ENCODE measurements around the gene IQGAP1.
"Not testable (repeated sequence)": the region's sequence is repeated elsewhere in the genome, so short reads cannot be mapped to it uniquely, and the experiment has no call there.

Gene IQGAP1, protein sequence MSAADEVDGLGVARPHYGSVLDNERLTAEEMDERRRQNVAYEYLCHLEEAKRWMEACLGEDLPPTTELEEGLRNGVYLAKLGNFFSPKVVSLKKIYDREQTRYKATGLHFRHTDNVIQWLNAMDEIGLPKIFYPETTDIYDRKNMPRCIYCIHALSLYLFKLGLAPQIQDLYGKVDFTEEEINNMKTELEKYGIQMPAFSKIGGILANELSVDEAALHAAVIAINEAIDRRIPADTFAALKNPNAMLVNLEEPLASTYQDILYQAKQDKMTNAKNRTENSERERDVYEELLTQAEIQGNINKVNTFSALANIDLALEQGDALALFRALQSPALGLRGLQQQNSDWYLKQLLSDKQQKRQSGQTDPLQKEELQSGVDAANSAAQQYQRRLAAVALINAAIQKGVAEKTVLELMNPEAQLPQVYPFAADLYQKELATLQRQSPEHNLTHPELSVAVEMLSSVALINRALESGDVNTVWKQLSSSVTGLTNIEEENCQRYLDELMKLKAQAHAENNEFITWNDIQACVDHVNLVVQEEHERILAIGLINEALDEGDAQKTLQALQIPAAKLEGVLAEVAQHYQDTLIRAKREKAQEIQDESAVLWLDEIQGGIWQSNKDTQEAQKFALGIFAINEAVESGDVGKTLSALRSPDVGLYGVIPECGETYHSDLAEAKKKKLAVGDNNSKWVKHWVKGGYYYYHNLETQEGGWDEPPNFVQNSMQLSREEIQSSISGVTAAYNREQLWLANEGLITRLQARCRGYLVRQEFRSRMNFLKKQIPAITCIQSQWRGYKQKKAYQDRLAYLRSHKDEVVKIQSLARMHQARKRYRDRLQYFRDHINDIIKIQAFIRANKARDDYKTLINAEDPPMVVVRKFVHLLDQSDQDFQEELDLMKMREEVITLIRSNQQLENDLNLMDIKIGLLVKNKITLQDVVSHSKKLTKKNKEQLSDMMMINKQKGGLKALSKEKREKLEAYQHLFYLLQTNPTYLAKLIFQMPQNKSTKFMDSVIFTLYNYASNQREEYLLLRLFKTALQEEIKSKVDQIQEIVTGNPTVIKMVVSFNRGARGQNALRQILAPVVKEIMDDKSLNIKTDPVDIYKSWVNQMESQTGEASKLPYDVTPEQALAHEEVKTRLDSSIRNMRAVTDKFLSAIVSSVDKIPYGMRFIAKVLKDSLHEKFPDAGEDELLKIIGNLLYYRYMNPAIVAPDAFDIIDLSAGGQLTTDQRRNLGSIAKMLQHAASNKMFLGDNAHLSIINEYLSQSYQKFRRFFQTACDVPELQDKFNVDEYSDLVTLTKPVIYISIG (N-terminal part only)

DNA sequence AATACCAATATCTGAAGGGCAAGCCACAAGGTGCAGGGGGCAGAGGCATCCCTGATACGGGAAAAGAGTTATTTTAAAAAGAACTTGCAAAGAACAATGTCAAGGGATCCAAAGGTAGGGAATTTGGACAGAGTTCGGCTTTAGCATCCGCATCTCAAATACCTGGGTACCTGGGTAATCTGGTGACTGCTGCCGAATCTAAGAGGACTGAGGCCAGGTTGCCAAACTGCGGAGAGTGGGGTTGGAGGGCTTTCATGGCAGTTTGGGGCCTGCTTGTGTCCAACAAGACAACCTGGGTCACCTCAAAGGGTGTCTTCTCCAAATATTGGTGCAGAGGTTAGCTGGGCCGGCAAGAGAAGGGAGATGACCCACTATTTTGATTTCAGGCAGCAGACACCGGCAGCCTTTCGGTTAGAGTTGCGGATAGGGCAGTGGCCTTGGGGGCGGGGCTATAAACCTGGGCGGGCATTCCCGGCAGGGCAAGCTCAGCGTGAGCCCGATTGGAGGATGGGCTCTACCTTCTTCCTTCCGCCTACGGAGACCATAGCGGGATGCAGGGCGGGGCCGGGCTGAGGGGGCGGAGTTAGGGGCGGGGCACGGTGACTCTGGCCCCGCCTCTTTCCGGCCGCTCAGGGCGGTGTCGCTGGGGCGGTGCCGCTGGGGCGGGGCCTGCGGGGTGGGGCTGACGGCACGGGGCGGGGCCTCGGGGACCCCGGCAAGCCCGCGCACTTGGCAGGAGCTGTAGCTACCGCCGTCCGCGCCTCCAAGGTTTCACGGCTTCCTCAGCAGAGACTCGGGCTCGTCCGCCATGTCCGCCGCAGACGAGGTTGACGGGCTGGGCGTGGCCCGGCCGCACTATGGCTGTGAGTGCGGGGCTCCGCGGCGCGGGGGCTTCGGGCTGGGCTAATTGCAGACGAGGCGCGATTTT lies at the start of gene IQGAP1:
Gene IQGAP1, plus strand, starts transcription at position 709 of the 928 bp plus-strand sequence. Its CDS starts 100 bp downstream, at position 809.
- peak; percentile 90 to 92 for DNase-seq (ENCODE audit: low read depth in 2 of 2, low spot score in 1 of 2)

DNA sequence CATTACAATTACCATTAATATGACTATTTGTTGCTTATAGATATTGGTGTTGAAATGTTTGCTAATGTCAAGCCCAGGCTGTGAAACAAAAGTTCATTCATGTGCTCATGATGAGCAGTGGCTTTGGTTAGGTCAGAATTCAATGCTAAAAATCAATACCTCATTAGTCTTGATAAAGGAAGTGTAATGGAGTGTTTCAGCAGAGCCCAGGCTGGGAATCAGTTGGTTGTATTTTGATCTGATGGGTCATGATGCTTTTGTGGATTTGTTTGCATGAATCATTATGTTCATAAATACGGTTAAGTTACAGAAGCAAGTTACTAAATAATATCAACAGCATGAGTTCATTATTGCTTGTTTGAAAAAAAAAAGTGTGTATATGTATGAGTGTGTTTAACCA lies 49.5 kb upstream of the IQGAP1 start:
- no peak for DNase-seq (ENCODE audit: low read depth in 2 of 2, low spot score in 1 of 2)

DNA sequence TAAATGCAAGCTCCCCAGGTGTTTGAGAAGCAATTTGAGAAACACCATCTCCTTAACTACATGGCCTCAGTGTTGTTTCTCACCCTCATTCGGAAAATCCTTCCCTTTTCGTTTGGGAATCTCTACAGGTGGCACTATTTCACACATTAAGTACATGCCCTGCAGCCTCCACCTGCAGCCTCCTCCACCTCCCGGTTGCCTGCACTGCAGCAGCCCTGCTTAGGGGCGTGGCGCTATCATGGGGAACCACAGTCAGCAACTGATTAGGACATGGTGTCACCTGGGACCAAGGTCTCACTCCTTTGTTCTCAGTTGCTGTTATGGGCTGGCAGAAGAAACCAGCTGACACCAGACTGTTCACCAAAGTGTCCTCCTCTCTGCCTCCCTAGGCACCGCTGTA lies 47.7 kb upstream of the IQGAP1 start:
- DNase-seq (ENCODE audit: low read depth in 2 of 2, low spot score in 1 of 2) = no peak

DNA sequence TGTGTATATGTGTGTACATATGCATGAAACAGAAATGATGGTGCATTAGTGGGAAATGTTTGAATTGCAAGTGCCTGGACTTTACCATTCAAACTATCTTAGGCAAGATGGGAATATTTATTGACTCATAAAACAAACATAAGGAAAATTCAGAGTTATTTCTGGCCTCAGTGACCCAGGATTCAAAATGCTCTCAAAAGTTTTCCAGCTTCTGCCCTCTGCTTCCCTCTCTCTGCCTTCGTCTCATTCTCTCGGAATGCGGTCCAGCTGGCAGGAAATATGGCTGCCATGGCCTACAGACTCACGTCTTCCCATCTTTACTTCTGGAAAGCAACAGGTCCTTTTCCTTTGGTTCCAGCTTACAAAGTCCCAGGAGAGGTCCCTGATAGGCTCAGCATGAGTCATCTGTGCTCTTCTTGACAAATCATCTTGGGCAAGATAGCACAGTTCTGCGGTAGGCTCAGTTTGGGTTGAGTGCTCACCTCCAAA lies 44.7 kb upstream of the IQGAP1 start:
- no peak for DNase-seq (ENCODE audit: low read depth in 2 of 2, low spot score in 1 of 2)

DNA sequence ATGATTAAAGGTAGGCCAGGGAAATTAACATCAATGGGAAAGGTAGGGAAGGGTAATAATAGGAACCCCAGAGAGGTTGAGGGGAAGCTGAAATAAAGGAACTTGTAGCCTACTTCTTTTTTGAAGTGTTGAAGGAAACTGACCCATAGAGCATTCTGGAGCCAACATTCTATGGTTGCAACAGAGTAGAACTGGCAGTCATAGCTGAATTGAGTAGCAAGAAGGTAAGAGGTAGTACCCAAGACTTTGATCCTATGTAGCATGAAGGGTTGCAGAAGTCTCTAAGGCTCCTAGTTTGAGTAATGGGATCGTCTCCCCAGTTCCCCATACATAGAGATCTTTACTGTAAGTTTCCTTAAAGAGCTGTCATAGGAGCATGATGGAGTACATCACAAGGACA lies 43.4 kb upstream of the IQGAP1 start:
- no peak for DNase-seq (ENCODE audit: low read depth in 2 of 2, low spot score in 1 of 2)

DNA sequence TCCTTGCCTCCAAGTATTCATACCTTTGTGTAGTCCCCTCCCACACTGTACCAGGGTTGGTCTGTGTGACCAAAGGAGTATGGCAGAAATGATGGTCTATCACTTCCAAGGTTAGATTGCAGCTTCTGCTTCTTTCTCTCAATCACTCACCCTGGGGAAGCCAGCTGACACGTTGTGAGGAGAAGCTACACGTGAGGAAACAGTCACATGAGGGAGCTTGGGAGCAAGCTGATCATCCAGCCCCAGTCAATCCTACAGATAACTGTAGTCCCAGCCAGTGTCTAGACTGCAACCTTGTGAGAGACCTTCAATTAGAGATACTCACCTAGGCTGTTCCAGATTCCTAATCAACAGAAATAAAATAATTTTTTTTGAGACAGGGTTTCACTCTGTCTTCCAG lies 42.2 kb upstream of the IQGAP1 start:
- no peak for DNase-seq (ENCODE audit: low read depth in 2 of 2, low spot score in 1 of 2)

DNA sequence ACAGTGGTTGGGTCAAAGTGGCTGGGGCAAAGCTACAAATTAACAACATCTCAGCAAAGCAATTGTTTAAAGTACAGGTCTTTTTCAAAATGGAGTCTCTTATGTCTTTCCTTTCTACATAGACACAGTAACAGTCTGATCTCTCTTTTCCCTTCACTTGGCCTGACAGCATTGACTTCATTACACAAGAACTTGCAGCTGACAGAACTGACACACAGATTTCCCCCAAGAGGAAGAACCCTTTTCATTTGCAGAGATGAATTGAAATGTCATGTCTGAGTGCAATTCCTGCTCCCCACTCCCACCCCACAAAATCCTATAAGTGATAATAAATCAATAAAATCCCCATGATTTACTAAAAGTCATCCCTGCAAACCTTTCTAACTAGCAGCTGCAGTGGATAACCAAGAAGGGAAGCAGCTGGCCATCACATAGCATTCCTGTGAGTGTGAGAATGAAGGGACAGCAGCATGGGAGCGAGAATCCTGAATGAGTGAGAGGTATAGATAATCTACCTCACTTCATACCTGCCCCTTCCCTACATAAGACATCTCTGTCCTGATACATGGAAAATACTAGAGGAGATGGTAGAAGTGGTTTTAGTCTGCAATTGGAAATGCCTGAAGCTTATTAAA lies 40.5 kb upstream of the IQGAP1 start:
- not testable (repeated sequence) for DNase-seq (ENCODE audit: low read depth in 2 of 2, low spot score in 1 of 2)

DNA sequence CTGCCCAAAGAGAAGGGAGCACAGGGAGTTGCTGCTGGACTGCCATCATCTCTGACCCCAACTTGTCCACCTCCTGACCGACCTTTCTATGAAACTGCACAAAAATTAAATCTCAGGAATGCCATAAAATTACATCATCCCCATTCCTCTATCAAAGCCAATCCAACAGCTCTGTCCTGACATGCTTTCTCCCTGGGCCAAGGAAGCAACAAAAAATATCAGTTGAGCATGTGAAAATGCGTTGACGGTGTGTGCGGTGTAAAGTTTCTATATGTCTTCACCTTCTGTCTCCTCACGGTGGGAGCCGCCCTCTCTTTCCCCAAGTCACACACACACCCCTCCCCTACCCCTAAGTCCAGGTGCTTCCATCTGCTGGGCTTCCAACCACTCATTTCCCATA lies 39.6 kb upstream of the IQGAP1 start:
- DNase-seq (ENCODE audit: low read depth in 2 of 2, low spot score in 1 of 2) = no peak

DNA sequence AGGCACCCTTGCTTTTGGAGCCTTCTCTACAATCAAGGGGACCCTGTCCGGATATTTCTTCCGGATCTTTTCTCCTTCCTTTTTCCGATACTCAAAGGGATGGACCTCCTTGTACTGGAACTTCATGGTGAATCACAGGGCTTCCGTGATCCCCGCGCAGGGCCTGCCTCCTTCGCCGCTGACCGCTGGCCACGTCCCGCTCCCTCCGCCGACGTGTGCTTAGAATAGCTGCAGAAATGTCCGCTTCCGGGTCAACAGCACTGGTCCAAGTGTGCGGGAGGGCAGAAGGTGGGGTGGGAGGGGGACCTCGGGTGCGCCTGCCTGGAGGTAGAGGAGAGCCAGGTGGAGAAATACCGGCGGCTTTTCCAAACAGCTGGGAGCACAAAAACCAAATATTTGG lies 39.0 kb upstream of the IQGAP1 start:
- DNase-seq (ENCODE audit: low read depth in 2 of 2, low spot score in 1 of 2) = no peak

DNA sequence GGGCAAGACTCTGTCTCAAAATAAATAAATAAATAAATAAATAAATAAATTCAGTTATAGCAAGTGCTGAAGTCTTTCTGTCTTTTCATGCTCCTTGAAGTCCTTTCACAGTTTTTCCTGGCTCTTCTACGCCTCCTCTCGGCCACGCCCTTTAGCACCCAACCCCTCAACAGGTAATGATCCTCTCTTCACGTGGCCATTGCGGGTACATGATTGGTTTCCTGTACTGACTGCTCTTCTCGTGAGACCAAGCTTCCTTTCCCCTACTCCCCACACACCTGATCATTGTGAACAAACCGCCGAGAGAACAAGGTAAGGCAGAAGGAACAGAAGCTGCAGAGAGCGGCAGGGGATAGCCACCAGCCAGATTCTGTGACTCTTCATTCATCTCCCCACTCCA lies 38.2 kb upstream of the IQGAP1 start:
- no peak for DNase-seq (ENCODE audit: low read depth in 2 of 2, low spot score in 1 of 2)

DNA sequence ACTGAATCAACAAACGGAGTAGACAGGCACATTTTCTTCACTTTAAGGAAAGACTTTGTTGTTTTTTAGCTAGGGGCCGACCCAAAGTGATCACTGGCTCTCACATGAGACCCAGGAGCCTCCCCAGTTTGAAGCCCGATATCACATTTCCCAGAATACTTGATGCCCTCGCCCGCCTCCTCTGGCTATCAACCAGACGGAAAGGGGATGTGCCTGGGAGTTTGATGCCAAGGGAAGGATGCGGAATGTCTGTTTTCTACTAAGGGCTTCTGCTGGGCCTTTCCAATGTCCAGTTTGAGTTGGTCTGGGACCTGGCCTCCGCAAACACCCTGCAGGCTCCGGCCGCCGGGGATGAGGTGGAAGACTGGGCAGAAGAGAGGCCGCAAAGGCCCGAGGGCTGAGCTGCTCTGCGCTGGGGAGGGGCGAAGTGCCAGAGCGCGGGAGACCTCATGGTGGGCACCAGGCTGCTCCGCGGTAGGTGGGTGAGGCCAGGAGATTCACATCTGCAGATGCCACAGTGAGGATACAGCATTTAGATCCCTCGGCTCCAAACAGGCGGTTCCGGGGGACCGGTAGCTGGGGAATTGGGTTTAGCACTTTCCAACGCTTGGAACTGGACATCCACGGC lies 36.4 kb upstream of the IQGAP1 start:
- no peak for DNase-seq (ENCODE audit: low read depth in 2 of 2, low spot score in 1 of 2)

DNA sequence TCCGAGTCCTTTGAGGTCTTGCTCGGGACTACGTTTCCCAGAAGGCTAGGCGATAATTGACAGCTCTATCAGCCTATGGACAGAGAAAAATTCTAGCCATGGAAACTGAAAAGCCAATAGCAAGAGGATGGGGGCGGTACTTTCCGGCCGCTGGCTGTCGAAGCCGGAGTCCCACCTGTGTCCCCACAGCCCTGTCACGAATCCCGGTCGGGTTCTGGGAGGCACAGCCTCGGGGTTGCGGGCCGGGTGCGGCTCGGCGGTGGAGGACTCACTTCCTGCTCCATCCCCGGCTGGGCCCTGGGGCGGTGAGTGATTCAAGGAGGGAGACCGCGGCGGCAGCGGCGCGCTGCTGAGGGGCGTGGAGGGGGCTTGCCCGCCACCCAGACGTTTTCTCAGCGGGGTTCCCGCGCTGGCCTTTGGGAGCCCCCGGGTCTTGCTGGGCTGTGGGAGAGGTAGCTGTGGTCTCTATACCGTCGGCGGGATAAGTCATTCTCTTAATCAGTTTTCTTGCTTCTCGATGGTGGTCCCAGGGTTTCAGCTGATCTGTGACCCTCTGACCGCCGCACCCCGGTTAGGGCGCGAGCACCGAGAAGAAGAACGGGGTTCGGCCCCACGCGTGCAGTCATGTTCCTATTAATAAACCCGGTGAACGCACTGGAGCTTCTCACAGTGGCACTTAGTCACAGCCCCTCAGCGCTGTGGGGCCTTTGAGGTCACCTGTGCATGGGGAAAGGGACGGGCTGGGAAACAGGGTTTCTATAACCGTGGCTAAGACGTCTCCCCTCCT lies 35.7 kb upstream of the IQGAP1 start, which contains the start of gene ZNF774:
Gene ZNF774, plus strand, starts transcription at position 178 of the 787 bp plus-strand sequence. CDS start 2,377 bp downstream, outside the sequence.
- DNase-seq (ENCODE audit: low read depth in 2 of 2, low spot score in 1 of 2) = peak; percentile 76 to 80

DNA sequence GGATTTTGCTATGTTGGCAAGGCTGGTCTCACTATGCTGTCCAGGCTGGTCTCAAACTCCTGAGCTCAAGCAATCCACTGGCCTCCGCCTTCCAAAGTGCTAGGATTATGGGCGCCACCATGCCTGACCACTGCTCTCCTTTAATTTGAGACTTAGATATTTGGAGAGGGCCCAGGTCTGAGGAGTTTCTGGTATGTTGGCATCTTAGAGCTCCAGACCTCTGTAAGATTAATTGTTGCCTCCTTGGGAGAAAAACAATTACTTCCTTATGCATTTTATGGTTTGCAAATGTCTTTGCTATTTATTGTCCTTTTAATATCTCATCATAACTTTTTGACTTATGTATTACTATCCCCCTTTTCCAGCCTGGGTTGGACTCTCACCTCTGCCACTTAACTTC lies 33.1 kb upstream of the IQGAP1 start:
- no peak for DNase-seq (ENCODE audit: low read depth in 2 of 2, low spot score in 1 of 2)

DNA sequence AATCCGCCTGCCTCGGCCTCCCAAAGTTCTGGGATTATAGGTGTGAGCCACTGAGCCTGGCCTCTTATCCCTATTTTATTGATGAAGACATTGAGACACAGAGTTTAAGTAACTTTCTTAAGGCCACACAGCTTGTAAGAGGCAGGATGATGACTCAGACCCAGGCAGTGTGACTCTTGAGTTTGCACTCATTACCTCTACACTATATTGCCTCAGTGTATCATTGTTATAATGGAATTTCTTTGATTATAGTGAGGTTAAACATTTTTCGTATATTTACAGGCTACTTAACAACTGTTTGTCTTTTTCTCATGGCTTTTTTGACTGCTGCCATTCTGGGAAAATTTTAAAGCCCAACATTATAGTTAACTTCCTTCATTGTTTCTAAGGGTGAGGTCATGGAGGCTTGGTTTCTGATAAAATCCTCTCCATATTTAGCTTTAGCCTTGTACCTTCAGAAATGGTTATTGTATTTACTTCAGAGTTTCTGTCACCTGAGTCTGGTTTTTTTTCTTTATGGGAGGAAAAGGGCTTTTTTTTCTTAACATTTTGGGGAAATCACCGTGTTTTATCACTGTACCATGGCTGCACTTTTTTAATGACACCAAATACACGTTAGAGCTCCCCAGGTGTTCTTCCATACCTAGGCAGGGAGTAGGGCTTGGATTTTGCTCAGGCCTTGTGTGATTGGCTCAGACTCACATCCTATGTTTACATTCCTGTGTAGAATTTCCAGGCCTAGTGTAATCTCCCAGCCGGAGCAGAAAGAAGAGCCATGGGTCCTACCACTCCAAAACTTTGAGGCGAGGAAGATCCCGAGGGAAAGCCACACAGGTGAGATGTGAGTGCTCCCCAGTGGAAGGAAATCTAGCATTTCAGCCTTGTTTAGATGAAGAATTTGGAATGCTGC lies 29.7 kb upstream of the IQGAP1 start:
- DNase-seq (ENCODE audit: low read depth in 2 of 2, low spot score in 1 of 2) = no peak

DNA sequence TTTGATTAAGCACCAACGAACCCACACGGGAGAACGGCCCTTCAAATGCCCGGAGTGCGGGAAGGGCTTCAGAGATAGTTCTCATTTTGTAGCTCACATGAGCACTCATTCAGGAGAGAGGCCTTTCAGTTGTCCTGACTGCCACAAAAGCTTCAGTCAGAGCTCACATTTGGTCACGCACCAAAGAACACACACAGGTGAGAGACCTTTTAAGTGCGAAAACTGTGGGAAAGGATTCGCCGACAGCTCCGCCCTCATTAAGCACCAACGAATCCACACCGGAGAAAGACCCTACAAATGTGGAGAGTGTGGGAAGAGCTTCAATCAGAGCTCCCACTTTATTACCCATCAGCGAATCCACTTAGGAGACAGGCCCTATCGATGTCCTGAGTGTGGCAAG lies 27.3 kb upstream of the IQGAP1 start:
- DNase-seq (ENCODE audit: low read depth in 2 of 2, low spot score in 1 of 2) = no peak

DNA sequence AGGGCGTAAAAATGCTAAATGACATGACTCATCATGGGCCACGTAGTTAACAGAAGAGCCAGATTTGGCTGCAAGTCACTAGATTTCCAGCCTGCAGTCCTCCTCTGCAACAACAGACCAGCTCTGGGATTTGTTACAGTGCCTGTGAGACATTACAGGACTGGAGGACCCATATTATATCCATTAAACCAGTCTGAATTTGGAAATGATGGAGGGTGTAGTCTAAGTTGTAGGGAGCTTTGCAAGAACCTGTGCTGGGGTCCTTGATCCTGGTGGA lies 25.2 kb upstream of the IQGAP1 start:
- no peak for DNase-seq (ENCODE audit: low read depth in 2 of 2, low spot score in 1 of 2)

DNA sequence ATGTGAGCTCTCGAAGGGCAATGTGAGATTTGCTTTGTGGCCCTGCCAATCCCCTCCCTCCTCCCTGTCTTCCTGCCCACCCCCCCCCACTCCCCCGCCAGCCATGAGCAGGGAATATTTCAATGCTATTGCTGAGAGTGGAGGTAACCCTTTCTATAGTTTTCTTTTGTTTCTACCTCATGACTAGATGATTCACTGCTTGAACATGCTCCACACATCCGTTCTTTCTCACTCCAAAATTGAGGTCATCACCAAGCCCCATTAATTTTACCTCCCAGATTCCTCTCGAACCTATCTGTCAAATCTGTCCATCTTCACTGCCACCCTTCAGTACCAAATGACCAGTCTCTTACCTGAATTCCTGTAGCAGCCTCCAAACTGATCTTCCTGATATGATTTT lies 23.8 kb upstream of the IQGAP1 start:
- no peak for DNase-seq (ENCODE audit: low read depth in 2 of 2, low spot score in 1 of 2)
